MG63 (cell line): ENCODE data around the gene LENG9. TPM values are rescaled to one million over a fixed set of nuclear protein-coding genes. Genes with fewer than 3 reads are reported as not detected.

Experiments
- DNase-seq: peaks from one replicate; pipeline ENCODE4 v3.0.0-alpha.2; 2020
- H3K27me3 ChIP-seq: fragments of 250-450 bp; sonication (Bioruptor Pico); 2 replicates; pipeline ENCODE4 v1.5.1; 2020; ENCODE audit warnings: mild to moderate bottlenecking, moderate library complexity
- H3K36me3 ChIP-seq: fragments of 250-450 bp; sonication (Bioruptor Pico); 2 replicates; pipeline ENCODE4 v1.5.1; 2020; ENCODE audit warnings: mild to moderate bottlenecking, moderate library complexity
- H3K4me3 ChIP-seq: fragments of 250-450 bp; sonication (Bioruptor Pico); 2 replicates; pipeline ENCODE4 v1.5.1; 2020; ENCODE audit warnings: mild to moderate bottlenecking, moderate library complexity
- H3K9me3 ChIP-seq: fragments of 250-450 bp; sonication (Bioruptor Pico); 2 replicates; pipeline ENCODE4 v1.5.1; 2020; ENCODE audit warnings: mild to moderate bottlenecking, moderate library complexity
- total RNA-seq: library from RNA; depleted of rRNA; stranded (reverse); fragments of >200 nt; shearing (Covaris generic); gene quantifications from 2 replicates; pipeline ENCODE4 v1.2.3, GENCODE V29; 2014; ENCODE audit warnings: low replicate concordance

LENG9 gene
- total RNA-seq, 1 experiment from 2014 or later = 8.6 TPM

DNA sequence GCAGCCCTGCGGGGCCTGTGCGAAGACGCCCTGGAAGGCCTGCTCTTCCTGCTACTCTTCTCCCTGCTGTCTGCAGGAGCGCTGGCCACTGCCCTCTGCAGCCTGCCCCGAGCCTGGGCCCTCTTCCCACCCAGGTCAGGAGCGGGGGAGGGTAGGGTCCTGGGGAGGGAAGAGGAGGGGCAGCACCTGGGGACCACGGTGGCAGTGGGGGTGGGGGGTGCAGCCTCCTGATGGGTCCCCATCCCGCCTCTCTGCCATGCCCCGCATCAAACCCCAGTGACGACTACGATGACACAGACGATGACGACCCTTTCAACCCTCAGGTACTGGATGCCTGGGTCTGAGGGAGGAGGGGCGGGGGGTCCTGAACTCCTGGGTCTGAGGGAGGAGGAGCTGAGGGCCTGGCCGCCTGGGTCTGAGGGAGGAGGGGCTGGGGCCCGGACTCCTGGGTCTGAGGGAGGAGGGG, 28.0 kb downstream of the LENG9 start:
- no peak for DNase-seq
- H3K36me3 ChIP-seq = peaks cover 6% of the 10 kb centered on the region
- H3K4me3 ChIP-seq = no peak overlapping the region
- H3K9me3 ChIP-seq = no peaks in the 10 kb centered on the region
- H3K27me3 ChIP-seq = peaks cover 38% of the 10 kb centered on the region

GRCh38 chr19:54434873-54435214, 28.7 kb downstream of the LENG9 start:
- Histone ChIP-seq H3K36me3 (peaks cover 5% of the 10 kb centered on the region), H3K27me3 (peaks cover 44% of the 10 kb centered on the region), H3K9me3 (no peaks in the 10 kb centered on the region), H3K4me3 (no peak overlapping the region)
- no peak for DNase-seq

DNA sequence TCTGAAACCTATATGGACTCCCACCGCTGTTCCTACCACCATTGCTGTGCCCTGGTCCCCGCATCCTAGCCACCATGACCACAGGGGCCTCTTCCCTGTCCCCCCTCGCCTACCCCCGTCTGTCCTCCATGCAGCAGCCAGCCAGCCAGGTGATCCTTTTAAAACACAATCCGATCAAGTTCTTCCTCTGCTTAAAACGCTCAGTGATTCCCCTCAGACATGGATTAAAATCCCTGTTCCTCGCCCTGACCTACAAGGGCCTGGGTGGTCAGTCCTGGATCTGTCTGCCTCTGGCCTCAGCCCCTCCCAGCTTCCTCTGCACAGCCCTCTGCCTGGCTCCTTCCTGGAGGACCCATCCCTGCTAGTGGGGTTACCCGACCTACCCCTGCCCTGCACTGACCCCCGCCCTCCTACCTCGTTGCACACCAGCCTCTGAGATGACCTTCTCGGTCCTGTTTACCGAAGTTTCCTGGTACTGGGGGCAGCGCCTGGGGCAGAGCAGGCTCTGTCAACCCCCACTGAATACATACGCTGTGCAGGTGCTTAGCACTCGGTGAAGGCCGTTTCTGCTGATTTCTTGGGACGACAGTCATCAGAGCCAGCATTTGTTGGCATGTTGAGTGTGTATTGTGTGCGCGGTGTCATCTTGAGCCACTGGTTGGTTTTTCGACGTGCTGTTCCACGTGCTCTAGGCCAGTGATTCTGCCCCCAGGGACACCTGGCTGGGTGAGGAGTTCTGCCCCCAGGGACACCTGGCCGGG, 29.3 kb downstream of the LENG9 start:
- Histone ChIP-seq H3K36me3 (peaks cover 5% of the 10 kb centered on the region), H3K9me3 (no peaks in the 10 kb centered on the region), H3K27me3 (peaks cover 47% of the 10 kb centered on the region), H3K4me3 (no peak overlapping the region)
- DNase-seq = no peak

DNA sequence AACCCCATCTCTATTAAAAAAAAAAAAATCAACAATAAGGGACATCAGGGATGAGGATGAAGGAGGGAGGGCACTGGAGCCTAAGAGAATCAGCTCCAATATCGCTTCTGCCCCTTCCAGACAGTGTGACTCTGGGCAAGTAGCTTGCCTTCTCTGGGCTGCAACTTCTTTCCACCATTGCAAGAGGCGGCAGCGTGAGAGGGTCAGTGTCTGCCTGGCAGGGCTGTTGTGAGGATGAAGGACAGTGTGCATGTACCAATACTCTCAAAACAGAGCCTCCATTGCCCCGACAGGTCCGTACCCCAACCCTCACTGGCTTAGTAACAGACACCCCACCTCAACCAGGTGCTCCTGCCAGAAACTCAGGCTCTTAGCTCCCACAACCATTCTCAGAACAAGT, 29.9 kb downstream of the LENG9 start:
- H3K27me3 ChIP-seq = peaks cover 48% of the 10 kb centered on the region

DNA sequence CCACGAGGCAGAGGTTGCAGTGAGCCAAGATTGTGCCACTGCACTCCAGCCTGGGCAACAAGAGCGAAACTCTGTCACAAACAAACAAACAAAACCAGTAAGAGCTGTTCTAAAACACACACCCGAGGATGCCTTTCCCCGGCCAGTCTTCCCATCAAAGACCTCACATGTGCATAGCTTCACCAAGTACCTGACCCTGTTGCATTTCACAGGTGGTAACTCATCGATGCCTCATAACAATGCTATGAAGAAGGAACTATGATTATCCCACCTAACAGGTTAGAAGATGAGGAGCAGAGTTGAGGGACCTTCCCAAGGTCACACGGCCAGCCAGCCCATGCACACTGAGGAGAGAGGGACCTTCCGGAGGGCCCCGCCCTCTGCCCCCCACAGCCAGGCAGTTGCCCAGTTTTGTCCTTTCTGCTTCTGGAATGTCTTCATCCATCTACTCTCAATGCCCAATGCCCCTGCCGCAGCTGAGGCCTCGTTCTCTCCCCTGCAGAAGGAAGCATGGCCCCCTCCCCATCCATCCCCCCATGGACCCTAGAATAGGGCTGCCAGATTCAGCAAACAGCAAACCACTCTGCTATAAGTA, 31.3 kb downstream of the LENG9 start:
- no peak for DNase-seq
- Histone ChIP-seq H3K27me3 (peaks cover 51% of the 10 kb centered on the region), H3K36me3 (no peaks in the 10 kb centered on the region), H3K4me3 (no peak overlapping the region), H3K9me3 (no peaks in the 10 kb centered on the region)

More for the DNA sequence above, 29.9 kb downstream of the LENG9 start:
- Histone ChIP-seq H3K9me3 (no peaks in the 10 kb centered on the region), H3K36me3 (peaks cover 5% of the 10 kb centered on the region), H3K4me3 (no peak overlapping the region)
- DNase-seq = no peak

GRCh38 chr19:54431255-54431838, 32.2 kb downstream of the LENG9 start:
- Histone ChIP-seq H3K4me3 (no peak overlapping the region), H3K36me3 (no peaks in the 10 kb centered on the region), H3K9me3 (no peaks in the 10 kb centered on the region), H3K27me3 (peaks cover 56% of the 10 kb centered on the region)
- peak; percentile 71 for DNase-seq

DNA sequence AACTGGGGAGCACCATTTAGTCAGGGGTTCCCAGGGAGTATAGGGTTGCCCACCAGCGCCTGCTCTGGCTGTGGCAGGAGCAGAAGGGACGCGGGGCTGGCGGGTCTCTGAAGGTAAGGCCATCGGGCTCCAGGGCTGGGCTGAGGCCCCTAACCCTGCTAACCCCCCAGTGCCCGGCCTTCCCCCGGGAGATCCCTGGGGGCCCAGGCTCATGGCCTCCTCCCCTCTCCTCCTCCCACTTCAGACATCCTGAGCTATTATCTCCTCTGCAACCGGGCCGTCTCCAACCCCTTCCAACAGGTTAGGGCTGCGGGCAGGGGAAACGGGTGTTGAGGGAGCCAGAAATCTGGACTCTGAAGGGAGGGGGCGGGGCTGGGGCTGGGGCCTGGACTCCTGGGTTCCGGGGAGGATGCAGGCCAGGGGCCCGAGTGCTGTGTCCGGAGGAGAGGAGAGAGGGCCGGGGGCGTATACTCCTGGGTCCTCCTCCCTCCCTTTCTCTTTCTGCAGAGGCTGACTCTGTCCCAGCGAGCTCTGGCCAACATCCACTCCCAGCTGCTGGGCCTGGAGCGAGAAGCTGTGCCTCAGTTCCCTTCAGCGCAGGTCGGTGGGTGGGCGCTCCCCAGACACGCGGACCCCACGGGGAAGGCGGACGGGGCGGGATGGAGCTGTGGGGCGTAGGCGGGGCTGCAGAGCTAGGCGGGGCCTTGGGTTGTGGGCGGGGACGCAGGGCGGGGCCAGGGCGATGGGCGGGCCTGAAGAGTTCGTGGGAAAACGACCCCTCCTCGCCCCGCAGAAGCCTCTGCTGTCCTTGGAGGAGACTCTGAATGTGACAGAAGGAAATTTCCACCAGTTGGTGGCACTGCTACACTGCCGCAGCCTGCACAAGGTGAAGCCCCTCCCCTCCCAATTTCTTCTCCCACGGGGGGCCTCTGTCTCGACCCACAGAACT, 33.0 kb downstream of the LENG9 start:
- no peak for DNase-seq
- Histone ChIP-seq H3K9me3 (no peaks in the 10 kb centered on the region), H3K36me3 (no peaks in the 10 kb centered on the region), H3K4me3 (no peak overlapping the region), H3K27me3 (peaks cover 62% of the 10 kb centered on the region)

GRCh38 chr19:54429545-54430227, 33.9 kb downstream of the LENG9 start:
- Histone ChIP-seq H3K9me3 (no peaks in the 10 kb centered on the region), H3K27me3 (peaks cover 67% of the 10 kb centered on the region), H3K4me3 (no peak overlapping the region), H3K36me3 (no peaks in the 10 kb centered on the region)
- DNase-seq = no peak

DNA sequence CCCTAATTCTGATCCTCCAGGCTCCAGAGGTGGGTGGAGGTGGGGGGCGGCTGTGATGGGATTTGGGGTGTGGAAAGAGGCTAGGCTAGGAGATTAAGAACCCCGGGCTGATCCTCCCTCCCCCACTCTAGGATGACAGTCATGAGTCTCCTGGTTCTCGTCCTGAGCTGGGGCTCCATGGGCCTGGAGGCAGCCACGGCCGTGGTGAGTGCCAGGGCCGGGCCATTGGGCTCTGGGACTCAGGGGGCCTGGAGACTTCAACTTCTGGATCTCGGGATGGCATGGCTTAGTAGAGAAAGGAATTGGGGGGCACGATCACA, 34.4 kb downstream of the LENG9 start:
- Histone ChIP-seq H3K27me3 (peaks cover 61% of the 10 kb centered on the region), H3K4me3 (no peak overlapping the region), H3K36me3 (no peaks in the 10 kb centered on the region), H3K9me3 (no peaks in the 10 kb centered on the region)
- no peak for DNase-seq

GRCh38 chr19:54428323-54429175, 35.0 kb downstream of the LENG9 start:
- peaks cover 56% of the 10 kb centered on the region for H3K27me3 ChIP-seq
- no peak for DNase-seq

DNA sequence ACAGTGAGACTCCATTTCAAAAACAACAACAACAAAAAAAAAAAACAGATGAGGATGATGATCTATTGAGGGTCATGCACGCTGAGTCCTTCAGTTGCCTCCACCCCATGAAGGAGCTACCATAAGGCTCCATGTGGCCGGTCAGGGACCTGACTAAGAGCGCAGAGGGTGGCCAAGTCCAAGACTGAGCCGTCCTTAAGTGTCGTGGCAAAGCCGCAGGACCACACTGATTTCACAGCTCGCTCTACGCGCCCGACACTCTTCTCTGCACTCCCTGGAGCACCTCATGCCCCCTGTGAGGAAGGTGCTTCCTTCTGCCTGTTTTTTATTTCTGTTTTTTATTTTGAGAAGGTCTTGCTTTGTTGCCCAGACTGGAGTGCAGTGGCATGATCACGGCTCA, 36.0 kb downstream of the LENG9 start:
- peaks cover 50% of the 10 kb centered on the region for H3K27me3 ChIP-seq
- no peak for DNase-seq
- no peak overlapping the region for H3K4me3 ChIP-seq
- no peaks in the 10 kb centered on the region for H3K36me3 ChIP-seq
- H3K9me3 ChIP-seq = no peaks in the 10 kb centered on the region

More at GRCh38 chr19:54428323-54429175, 35.0 kb downstream of the LENG9 start:
- Histone ChIP-seq H3K4me3 (no peak overlapping the region), H3K36me3 (no peaks in the 10 kb centered on the region), H3K9me3 (no peaks in the 10 kb centered on the region)

DNA sequence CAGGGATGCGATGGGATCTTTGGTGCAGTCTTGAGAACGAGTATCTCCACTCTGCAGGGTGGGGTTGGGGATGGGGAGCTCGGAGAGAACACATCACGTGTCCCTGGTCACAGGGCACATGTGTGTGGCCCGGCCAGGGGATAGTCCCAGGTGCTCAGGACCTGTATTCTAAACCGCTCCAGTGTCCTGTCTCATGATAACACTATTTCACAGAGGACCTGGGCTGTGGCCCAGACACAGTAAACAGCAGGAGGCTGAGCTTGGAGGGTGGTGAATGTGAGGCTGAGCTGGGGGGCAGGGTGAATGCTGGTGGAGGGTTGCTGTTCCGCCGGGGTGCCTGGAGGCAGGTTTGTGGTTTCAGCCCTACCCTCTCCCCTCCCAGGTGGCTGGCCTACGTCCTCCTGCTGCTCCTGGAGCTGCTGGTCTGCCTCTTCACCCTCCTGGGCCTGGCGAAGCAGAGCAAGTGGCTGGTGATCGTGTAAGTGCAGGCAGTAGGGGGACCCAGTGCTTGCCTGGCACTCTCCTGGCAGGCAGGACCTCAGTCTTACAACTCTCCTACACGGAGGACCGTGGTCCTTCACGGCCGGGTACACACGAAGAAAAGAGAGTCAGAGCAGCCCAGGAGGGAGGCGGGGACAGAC, 37.2 kb downstream of the LENG9 start:
- no peaks in the 10 kb centered on the region for H3K9me3 ChIP-seq
- no peak overlapping the region for H3K4me3 ChIP-seq
- no peak for DNase-seq
- no peaks in the 10 kb centered on the region for H3K36me3 ChIP-seq
- H3K27me3 ChIP-seq = peaks cover 39% of the 10 kb centered on the region

GRCh38 chr19:54425382-54425723, 38.2 kb downstream of the LENG9 start:
- Histone ChIP-seq H3K27me3 (peaks cover 30% of the 10 kb centered on the region), H3K9me3 (no peaks in the 10 kb centered on the region), H3K36me3 (no peaks in the 10 kb centered on the region), H3K4me3 (no peak overlapping the region)
- DNase-seq = no peak

GRCh38 chr19:54424660-54425381, 38.8 kb downstream of the LENG9 start:
- Histone ChIP-seq H3K4me3 (no peak overlapping the region), H3K27me3 (peaks cover 25% of the 10 kb centered on the region), H3K9me3 (no peaks in the 10 kb centered on the region), H3K36me3 (no peaks in the 10 kb centered on the region)
- no peak for DNase-seq

GRCh38 chr19:54424201-54424600, 39.4 kb downstream of the LENG9 start:
- Histone ChIP-seq H3K4me3 (no peak overlapping the region), H3K9me3 (no peaks in the 10 kb centered on the region), H3K36me3 (no peaks in the 10 kb centered on the region), H3K27me3 (peaks cover 21% of the 10 kb centered on the region)
- no peak for DNase-seq
